Cerebellar cortex (tissue), 1 donor: Measurements from ENCODE around the gene BRIP1.
"Not testable (repeated sequence)": the region's sequence is repeated elsewhere in the genome, so short reads cannot be mapped to it uniquely, and the experiment has no call there.

ENCODE experiments used
- DNase-seq: peaks from one replicate; pipeline ENCODE4 v3.0.0-alpha.2; 2015; ENCODE audit warnings: low spot score

The BRIP1 gene

DNA sequence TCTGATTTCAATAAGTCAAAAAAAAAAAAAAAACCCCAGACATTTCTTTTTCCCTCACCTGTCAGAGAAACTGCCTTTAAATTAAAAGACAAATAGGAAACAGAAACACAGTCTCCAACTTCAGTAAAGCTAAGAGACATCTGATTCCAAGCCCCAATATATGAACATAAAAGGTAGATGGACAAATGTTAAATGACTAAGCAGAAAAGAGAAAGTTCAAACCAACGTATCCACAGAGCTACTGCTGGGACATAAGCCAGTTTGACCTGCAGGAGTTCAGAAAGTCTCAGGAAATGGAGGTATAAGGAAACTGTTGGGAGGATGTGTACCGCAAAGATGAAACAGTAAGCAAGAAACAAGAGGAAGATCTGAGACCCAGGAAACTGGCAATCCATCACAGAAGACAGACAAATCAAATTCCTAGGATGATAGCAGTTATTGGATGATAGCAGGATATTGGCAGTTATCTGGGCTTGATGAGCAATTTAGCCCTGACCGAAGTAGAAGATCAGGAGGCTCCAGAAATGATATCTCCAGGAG lies 135.0 kb downstream of the BRIP1 start:
- DNase-seq, result no peak

DNA sequence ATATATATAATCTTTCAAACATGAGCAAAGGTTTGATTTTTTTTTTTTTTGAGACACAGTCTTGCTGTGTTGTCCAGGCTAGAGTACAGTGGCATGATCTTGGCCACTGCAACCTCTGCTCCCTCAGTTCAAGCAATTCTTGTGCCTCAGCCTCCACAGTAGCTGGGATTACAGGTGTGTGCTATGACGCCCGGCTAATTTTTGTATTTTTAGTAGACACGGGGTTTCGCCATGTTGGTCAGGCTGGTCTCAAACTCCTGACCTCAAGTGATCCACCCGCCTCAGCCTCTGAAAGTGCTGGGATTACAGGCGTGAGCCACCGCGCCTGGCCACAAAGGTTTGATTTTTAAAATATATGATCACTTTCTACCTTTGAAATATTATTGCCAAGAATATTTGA lies 135.5 kb downstream of the BRIP1 start:
- DNase-seq, result not testable (repeated sequence)

DNA sequence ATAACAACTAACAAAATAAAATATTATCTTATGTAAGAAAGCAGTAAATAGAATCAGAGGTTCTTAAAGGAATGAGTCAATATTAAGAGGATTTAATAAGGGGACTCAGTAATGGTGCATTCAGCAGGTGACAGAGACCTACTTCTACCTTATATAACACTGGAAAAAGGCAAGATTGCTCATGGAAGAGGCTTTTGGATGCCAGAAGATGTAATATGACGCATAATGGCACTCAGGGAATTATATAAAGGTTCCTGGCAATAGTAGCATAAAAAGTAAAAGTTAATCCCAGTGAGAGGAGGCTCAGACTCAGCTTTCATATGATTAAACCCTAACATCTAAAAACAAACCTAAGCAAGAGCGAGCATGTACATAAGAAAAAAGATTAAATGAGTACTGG lies 136.4 kb downstream of the BRIP1 start:
- DNase-seq, result no peak

DNA sequence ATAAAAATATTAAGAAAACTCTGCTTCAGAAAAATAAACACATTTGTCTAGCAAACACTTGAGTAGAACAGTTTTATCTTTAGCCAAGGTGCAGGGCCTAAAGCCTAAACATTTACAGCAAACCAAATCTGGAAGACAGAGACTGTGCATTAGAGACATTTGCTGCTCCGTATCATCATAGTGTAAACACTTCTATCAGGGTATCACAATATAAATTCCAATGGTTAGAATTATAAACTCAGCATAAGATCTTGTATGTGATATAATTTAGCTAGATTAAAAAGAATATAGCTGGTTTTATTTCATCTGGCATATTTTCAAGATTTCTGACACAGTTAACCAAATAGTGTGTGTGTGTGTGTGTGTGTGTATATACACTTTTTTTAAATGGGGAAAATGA lies 138.6 kb downstream of the BRIP1 start:
- DNase-seq, result no peak

GRCh38 chr17:61723914-61724313 lies 139.4 kb downstream of the BRIP1 start:
- DNase-seq, result no peak

- no peak for DNase-seq
Observed at GRCh38 chr17:61723183-61723582, 140.1 kb downstream of the BRIP1 start.

GRCh38 chr17:61722398-61722797 lies 140.9 kb downstream of the BRIP1 start:
- DNase-seq, result no peak

- DNase-seq, result no peak
Observed at GRCh38 chr17:61720016-61720795, 143.1 kb downstream of the BRIP1 start.

DNA sequence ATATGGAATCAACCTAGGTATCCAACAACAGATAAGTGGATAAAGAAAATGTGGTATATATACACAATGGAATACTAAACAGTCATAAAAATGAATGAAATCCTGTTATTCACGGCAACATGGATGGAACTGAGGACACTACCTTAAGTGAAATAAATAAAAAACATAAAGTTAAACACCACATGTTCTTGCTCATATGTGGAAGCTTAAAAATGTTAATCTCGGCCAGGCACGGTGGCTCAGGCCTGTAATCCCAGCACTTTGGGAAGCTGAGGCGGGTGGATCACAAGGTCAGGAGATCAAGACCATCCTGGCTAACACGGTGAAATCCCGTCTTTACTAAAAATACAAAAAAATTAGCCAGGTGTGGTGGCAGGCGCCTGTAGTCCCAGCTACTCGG lies 144.1 kb downstream of the BRIP1 start:
- DNase-seq, result not testable (repeated sequence)

DNA sequence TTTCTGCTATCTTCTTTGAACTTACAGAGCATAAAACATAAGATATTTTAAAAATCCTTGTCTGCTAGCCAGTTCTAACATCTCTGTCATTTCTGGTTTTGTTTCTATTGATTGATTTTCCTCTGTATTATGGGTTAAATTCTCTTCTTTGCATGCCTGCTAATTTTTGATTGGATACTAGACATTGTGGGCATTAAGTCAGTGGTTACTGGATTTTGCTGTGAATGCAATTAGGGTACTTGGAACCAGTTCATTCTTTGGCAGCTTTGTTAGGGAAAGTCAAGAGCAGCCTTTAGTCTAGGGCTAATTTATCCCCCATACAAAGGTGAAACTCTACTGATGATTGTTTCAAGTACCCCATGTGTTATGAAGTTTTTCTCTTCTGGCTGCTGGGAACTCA lies 145.3 kb downstream of the BRIP1 start:
- no peak for DNase-seq

DNA sequence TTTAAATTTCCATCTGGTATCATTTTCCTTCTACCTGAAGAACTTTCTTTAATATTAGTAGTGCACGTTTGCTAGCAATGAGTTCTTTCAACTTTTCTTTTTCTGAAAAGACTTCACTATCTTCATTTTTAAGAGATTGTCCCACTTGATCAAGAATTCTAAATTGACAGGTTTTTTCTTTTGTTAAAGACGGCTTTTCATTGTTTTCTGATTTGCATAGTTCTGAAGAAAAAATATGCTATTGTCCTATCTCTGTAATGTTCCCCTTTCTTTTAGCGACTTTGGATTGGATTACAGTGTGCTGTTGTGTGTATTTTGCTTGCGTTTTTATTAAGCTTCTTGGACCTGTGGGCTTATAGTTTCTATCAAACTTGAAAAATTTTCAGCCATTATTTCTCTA lies 146.0 kb downstream of the BRIP1 start:
- no peak for DNase-seq

- DNase-seq, result no peak
Observed at GRCh38 chr17:61716225-61716829, 147.0 kb downstream of the BRIP1 start.

GRCh38 chr17:61715348-61715747 lies 148.0 kb downstream of the BRIP1 start:
- no peak for DNase-seq

DNA sequence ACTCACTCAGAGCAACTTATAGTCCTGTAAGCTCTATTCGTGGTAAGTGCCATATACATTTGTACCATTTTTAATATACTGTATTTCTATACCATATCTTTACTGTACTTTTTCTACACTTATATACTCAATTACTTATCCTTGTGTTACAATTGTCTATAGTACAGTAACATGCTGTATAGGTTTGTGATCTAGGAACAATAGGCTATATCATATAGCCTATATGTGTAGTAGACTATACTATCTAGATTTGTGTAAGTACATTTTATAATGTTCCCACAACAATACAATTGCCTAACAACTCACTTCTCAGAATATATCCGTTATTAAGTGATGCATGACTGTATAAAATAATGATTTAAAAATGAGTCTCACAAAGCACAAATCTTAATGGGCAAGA lies 149.0 kb downstream of the BRIP1 start:
- DNase-seq, result no peak

DNA sequence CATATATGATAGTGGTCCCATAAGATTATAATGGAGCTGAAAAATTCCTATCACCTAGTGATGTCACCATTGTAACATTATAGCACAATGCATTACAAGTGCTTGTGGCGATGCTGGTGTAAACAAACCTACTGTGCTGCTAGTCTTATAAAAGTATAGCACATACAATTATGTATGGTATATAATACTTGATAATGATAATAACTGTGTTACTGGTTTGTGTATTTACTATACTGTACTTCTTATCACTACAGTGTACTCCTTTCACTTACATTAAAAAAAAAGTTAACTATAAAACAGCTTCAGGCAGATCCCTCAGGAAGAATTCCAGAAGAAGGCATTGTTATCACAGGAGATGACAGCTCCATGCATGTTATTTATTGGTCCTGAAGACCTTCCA lies 150.3 kb downstream of the BRIP1 start:
- DNase-seq, result no peak

DNA sequence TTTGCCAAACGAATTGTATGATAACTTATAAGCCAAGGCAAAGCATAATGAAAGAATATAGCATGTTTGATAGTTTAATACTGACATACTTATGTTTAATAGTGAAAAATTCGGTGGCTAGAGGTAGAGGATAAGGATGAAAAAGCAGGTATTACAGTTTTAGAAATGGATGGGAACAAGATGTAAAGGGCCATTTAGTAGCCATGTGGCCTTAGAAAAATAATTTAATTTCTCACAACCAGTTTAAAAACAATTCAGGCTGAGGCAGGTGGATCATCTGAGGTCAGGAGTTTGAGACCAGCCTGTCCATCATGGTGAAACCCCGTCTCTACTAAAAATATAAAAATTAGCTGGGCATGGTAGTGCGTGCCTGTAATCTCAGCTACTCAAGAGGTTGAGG lies 152.8 kb downstream of the BRIP1 start:
- no peak for DNase-seq

DNA sequence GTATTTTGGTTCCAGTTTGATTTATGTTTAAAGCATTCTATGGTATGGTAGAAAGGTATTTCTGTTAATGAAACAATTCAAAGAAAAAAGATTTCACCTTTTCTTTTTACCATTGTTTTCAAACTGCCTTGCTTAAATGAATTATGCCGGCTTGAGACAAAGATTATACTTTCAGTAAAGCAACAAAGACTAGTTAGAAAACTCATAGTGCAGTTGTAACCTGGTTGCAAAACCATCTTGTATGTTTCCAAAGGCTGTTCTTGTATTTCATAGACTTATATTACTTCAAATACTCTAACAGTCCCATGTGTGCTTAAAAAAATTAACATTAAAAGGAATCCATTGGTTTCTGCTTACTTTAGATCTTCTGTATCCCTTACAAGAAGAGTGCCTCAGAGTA lies 153.8 kb downstream of the BRIP1 start:
- DNase-seq, result no peak

DNA sequence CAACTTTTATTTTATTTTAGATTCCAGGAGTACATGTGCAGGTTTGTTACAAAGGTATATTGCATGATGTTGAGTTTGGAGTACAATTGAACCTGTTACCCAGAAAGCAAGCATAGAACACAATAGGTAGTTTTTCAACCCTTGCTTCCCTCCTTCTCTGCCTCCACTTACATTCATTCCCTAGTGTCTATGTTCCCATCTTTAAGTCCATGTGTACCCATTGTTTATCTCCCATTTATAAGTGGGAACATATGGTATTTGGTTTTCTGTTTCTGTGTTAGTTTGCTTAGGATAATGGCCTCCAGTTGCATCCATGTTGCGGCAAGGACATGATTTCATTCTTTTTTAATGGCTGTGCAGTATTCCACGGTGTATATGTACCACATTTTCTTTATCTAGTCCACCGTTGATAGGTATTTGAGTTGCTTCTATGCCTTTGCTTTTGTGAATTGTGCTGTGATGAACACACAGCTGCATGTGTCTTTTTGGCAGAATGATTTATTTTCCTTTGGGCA lies 158.3 kb downstream of the BRIP1 start:
- DNase-seq, result no peak

- no peak for DNase-seq
Observed at GRCh38 chr17:61702450-61702849, 160.9 kb downstream of the BRIP1 start.

DNA sequence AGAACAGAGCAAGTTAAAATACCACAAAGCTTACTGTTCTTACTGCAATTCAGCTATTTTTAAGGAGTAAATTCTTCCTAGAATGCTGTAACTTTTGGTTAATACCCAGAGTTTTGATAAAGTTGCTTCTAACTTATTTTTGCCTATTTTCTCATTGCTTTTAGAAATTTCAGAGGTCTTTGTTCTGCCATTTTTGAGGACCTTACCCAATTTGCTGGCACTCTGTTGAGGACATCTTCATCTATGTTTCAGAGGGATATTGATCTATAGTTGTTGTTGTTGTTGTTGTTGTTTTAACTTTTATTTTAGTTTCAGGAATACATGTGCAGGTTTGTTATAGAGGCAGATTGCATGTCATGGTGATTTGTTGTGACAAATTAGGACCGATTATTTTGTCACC lies 161.3 kb downstream of the BRIP1 start:
- DNase-seq, result no peak

GRCh38 chr17:61701334-61701733 lies 162.0 kb downstream of the BRIP1 start:
- no peak for DNase-seq

- no peak for DNase-seq
Observed at GRCh38 chr17:61700252-61700651, 163.1 kb downstream of the BRIP1 start.

DNA sequence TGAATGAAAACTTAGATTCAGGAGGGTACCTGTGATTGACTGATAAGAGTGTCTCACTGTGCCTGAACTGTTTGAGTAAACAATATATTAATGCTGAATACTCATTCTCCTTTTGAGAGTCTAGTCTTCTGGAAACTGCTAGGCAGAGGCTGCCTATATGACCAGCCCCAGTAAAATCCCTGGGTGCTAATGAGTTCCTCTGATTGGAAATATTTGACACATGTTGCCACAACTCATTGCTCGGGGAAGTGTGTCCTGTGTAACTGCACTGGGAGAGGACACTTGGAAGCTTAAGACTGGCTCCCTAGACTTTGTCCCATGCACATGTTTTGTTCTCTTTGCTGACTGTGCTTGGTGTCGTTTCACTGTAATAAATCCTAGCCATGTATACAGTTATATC lies 163.6 kb downstream of the BRIP1 start:
- no peak for DNase-seq
